ENCODE results near the gene C6orf118. TPM values are rescaled to one million over a fixed set of nuclear protein-coding genes. Genes with fewer than 3 reads are reported as not detected.

C6orf118 gene
- total RNA-seq, 2 experiments from 2014 or later, result not detected

DNA sequence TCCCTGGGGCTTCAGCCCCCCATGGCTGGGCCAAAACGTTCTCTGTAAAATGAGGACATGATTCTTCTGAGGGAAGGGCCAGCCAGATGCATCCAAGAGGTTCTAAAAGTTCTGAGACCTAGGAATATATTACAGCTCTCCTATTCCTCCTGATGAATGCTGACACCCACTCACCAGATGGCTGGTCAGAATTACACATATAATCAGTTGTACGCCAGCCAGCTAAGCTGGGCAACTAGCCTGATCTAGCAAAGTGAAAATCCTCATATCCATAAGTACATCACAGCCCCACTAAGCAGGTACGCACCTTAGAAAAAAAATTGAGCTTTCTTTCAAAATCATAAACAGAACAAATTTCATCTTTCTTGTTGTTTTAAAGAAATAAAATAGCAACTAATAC is 34.8 kb downstream of the C6orf118 start:
- H3K4me3 Mint-ChIP-seq, result no peak overlapping the region
- H3K27ac Mint-ChIP-seq, result no peak overlapping the region
- no peaks in the 10 kb centered on the region for H3K27me3 Mint-ChIP-seq
- no peak for DNase-seq
- POLR2A ChIA-PET, result no interaction called here
- no peaks in the 10 kb centered on the region for H3K9me3 Mint-ChIP-seq
- H3K4me1 Mint-ChIP-seq, result no peaks in the 10 kb centered on the region
- ATAC-seq (ENCODE audit: low read depth), result no peak
- no peaks in the 10 kb centered on the region for H3K36me3 Mint-ChIP-seq

DNA sequence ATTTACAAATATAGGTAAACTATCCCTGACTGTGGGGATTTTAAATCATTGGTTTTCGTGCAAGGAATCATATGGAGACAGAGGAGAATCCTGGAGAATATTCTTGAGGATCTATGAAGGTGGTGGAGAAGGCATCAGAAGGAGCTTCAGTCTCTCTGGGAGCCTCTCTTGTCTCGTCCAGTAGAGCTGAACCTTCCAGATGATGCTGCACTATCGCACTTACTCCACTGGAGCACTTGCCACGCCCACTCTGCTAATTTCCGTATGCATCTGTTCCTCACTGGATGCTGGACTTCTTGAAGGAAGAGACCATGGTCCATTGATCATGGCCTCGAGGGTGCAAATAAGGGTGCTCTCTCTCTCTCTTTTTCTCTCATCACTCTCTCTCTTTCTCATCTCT is 36.8 kb downstream of the C6orf118 start:
- POLR2A ChIA-PET, result no interaction called here
- Mint-ChIP-seq H3K4me3 (no peak overlapping the region), H3K36me3 (no peaks in the 10 kb centered on the region), H3K27me3 (no peaks in the 10 kb centered on the region), H3K27ac (no peak overlapping the region), H3K4me1 (no peaks in the 10 kb centered on the region), H3K9me3 (peaks cover under 1% of the 10 kb centered on the region)
- DNase-seq (no peak), ATAC-seq (ENCODE audit: low read depth) (no peak)

DNA sequence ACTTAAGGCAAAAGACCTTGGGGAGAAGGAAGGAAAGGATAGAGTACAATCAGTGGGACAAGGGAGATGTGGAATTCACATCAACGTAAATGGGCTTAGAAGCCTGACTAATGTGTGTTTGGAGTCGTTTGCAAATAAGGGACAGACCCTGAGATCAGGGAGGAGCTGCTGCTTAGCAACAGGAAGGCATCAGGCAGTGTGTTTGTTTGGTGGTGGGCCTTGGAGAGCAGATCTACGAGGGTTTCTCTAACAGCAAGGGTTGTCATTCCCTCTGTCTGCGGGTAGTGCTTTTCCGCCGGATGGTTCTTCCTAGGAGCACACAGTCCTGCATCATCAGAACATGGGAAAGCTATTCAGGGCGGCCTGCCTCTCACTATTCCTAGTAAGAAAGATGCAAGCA is 40.4 kb downstream of the C6orf118 start:
- POLR2A ChIA-PET, result no interaction called here
- H3K4me1 Mint-ChIP-seq, result no peaks in the 10 kb centered on the region

DNA sequence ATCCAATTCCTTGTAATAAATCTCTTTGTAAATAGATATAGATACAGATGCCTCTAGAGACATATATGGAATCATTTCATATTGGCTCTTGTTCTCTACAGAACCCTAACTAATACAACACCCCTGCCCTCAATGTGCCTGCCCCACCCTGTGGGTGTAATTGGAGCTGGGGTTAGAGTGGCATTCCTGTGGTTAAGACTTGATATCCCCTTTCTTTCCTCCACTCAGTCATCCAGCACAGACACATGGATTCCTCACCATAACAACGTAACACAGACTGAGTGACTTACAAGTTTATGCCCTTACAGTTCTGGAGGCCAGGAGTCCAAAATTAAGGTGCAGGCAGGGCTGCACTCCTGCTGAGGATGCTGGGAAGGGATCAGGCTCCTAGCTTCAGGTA is 42.8 kb downstream of the C6orf118 start:
- POLR2A ChIA-PET, result no interaction called here
- DNase-seq (no peak), ATAC-seq (ENCODE audit: low read depth) (no peak)
- Mint-ChIP-seq H3K4me1 (no peaks in the 10 kb centered on the region), H3K4me3 (no peak overlapping the region), H3K27me3 (no peaks in the 10 kb centered on the region), H3K9me3 (peaks cover 10% of the 10 kb centered on the region), H3K36me3 (no peaks in the 10 kb centered on the region), H3K27ac (no peak overlapping the region)

More for the DNA sequence above, 40.4 kb downstream of the C6orf118 start:
- ATAC-seq (ENCODE audit: low read depth) (no peak), DNase-seq (no peak)
- Mint-ChIP-seq H3K27me3 (no peaks in the 10 kb centered on the region), H3K27ac (no peak overlapping the region), H3K9me3 (peaks cover 6% of the 10 kb centered on the region), H3K36me3 (no peaks in the 10 kb centered on the region), H3K4me3 (no peak overlapping the region)

DNA sequence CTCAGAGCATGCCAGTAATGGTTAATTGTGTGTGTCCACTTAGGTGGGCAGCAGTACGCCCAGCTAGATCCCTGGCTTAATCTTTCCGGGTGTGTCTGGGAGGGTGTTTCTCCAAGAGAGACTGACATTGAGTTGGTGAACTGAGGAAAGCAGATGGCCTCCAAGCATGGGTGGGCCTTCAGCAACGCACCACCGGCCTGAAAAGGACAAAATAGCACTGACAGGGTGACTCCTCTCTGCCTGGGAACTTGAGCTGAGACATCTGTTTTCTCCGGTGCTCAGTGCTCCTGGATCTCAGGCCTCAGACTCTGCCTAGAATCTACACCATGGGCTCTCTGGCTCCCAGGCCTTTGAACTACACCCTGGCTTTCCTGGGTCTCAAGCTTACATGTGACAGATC is 43.2 kb downstream of the C6orf118 start:
- Mint-ChIP-seq H3K36me3 (no peaks in the 10 kb centered on the region), H3K4me1 (no peaks in the 10 kb centered on the region), H3K27me3 (no peaks in the 10 kb centered on the region), H3K4me3 (no peak overlapping the region), H3K27ac (no peak overlapping the region), H3K9me3 (peaks cover 10% of the 10 kb centered on the region)
- POLR2A ChIA-PET, result no interaction called here
- ATAC-seq (ENCODE audit: low read depth), result no peak
- no peak for DNase-seq

DNA sequence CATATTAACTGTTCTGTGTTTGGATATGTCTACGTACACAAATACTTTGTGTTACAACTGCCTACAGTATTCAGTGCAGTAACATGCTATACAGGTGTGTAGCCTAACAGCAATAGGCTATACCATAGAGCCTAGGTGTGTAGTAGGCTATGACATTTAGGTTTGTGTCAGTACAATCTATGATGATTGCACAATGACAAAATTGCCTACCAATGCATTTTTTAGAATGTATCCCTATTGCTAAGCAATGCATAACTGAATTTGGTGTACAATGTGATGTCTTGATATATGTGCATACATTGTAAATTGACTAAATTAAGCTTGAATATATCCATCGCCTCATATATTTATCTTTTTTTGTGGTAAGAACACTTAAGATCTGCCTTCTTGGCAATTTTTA is 48.9 kb downstream of the C6orf118 start:
- POLR2A ChIA-PET, result no interaction called here
- peaks cover 12% of the 10 kb centered on the region for H3K9me3 Mint-ChIP-seq
- no peak for DNase-seq
- no peak overlapping the region for H3K27ac Mint-ChIP-seq
- no peak overlapping the region for H3K4me3 Mint-ChIP-seq
- H3K27me3 Mint-ChIP-seq, result no peaks in the 10 kb centered on the region
- no peaks in the 10 kb centered on the region for H3K4me1 Mint-ChIP-seq
- H3K36me3 Mint-ChIP-seq, result no peaks in the 10 kb centered on the region
- ATAC-seq (ENCODE audit: low read depth), result no peak

DNA sequence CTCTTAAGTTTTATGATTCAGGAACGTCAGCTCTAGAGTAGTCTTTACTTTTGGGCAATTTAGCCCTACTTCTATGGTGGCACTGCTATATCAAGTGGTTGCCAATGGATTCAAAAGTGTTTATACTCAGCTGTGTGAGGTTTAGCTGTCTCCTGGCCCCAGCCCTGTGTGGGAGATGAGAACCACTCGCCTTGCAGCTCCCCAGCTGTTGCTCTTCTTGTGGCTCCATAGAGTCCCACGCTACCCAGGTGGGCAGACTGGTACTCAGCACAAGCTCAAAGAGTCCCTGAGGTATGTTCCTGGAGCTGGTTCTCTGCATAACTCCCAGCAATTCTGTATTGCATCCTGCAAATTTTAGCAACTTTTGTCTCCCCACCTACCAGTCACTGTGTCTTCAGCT is 59.6 kb downstream of the C6orf118 start:
- Mint-ChIP-seq H3K27me3 (no peaks in the 10 kb centered on the region), H3K36me3 (no peaks in the 10 kb centered on the region), H3K9me3 (peaks cover 4% of the 10 kb centered on the region), H3K4me3 (no peak overlapping the region), H3K4me1 (no peaks in the 10 kb centered on the region), H3K27ac (no peak overlapping the region)
- no peak for DNase-seq
- POLR2A ChIA-PET, result no interaction called here
- no peak for ATAC-seq (ENCODE audit: low read depth)

DNA sequence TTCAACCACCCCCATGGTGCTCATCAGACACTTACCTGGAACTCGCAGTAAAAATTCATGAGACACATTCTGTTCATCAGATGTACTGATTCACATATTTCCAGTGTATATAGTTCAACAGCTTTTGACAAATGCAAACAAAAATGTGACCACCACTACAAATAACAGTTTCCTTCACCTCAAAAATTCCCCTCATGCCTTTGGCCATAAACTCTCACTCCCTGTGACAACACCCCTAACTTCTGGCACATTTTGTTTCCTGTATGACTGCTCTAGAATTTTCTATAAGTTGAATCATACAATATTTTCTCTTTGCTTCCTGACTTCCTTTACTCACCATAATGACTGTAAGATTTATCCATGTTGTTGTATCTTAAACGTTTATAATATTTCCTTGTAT is 63.7 kb downstream of the C6orf118 start:
- POLR2A ChIA-PET, result no interaction called here

DNA sequence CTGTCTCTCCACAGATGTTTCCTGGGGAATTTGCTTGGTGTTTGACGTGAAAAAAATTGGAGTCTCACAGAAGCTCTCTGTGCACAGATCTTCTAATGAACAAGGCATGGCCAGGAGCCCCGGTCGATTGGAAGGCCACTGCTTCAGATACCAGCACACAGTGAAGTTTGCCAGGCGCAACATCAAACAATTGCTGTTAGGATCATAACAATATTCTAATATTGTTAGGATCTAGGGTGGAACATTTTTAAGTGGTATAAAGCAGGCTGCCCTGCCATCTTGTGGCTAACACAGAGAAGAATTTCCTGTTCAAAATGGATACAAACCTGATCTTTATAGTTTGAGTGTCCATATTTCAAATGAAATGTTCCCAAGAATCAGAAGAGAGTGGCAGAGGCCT is 64.1 kb downstream of the C6orf118 start:
- H3K4me1 Mint-ChIP-seq, result no peaks in the 10 kb centered on the region
- peaks cover 4% of the 10 kb centered on the region for H3K9me3 Mint-ChIP-seq
- no peak overlapping the region for H3K27ac Mint-ChIP-seq
- POLR2A ChIA-PET, result no interaction called here
- no peaks in the 10 kb centered on the region for H3K36me3 Mint-ChIP-seq
- DNase-seq (no peak), ATAC-seq (ENCODE audit: low read depth) (no peak)
- H3K27me3 Mint-ChIP-seq, result no peaks in the 10 kb centered on the region
- H3K4me3 Mint-ChIP-seq, result no peak overlapping the region

More for the DNA sequence above, 63.7 kb downstream of the C6orf118 start:
- DNase-seq (no peak), ATAC-seq (ENCODE audit: low read depth) (no peak)
- no peaks in the 10 kb centered on the region for H3K36me3 Mint-ChIP-seq
- no peak overlapping the region for H3K4me3 Mint-ChIP-seq
- H3K4me1 Mint-ChIP-seq, result no peaks in the 10 kb centered on the region
- H3K27me3 Mint-ChIP-seq, result no peaks in the 10 kb centered on the region
- peaks cover 4% of the 10 kb centered on the region for H3K9me3 Mint-ChIP-seq
- no peak overlapping the region for H3K27ac Mint-ChIP-seq

DNA sequence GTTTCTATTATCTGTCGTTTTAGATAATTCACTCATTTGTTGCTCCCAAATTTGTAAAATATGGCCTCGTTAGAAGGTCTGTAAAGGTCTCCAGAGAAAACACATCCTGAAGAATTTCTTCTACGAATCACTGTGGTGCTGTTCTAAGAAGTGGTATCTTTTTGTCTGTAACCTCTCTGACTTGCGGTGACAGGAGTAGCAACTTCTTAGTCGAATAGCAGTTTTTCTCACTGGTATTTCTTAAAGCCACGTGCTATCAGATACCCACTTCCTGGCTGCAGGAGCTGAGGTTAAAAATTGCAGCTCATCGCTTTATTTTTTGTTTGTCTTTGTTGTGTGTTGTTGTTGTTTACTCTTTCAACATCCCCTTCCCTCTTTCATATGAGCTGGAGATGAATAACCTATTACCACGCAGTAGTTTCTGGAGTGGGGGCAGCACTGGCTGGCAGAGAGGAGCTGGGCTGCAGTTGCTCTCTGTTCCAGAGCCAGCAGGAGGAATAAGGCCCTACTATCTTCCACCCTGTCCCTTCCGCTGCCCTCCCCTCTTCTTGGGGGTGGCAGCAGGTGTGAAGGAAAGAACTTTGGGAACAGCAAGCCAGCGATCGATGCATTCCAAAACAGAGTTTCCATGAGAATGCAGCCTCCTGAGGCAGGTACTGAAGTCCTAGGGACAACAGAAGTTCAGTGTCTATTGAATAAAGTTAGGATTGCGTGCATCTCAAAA is 64.7 kb downstream of the C6orf118 start:
- H3K27ac Mint-ChIP-seq, result no peak overlapping the region
- H3K4me3 Mint-ChIP-seq, result no peak overlapping the region
- POLR2A ChIA-PET, result no interaction called here
- no peak for ATAC-seq (ENCODE audit: low read depth)
- no peaks in the 10 kb centered on the region for H3K4me1 Mint-ChIP-seq
- H3K27me3 Mint-ChIP-seq, result no peaks in the 10 kb centered on the region
- peaks cover 4% of the 10 kb centered on the region for H3K9me3 Mint-ChIP-seq
- H3K36me3 Mint-ChIP-seq, result no peaks in the 10 kb centered on the region
- DNase-seq, result no peak

DNA sequence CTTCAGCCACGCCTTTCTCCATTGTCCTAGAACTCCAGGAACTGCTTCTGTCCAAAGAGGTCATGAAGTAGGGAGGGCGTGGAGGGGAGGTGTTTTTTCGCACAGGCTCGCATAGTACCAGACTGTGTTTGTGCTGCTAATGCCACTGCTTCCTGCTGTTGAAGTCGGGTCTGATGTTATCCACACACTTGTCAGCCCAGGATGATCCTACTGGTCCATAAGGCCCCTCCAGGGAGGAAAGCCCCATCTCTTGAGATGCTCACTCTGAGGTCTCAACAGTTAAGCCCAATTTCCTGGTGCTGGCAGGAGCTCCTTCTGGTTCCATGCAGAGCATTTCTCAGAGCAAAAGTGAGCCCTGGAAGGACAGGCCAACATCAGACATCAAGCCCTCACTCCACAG is 65.6 kb downstream of the C6orf118 start:
- no peaks in the 10 kb centered on the region for H3K36me3 Mint-ChIP-seq
- DNase-seq (no peak), ATAC-seq (ENCODE audit: low read depth) (no peak)
- no peaks in the 10 kb centered on the region for H3K27me3 Mint-ChIP-seq
- H3K9me3 Mint-ChIP-seq, result peaks cover 3% of the 10 kb centered on the region
- no peaks in the 10 kb centered on the region for H3K4me1 Mint-ChIP-seq
- H3K4me3 Mint-ChIP-seq, result no peak overlapping the region
- POLR2A ChIA-PET, result no interaction called here
- no peak overlapping the region for H3K27ac Mint-ChIP-seq

DNA sequence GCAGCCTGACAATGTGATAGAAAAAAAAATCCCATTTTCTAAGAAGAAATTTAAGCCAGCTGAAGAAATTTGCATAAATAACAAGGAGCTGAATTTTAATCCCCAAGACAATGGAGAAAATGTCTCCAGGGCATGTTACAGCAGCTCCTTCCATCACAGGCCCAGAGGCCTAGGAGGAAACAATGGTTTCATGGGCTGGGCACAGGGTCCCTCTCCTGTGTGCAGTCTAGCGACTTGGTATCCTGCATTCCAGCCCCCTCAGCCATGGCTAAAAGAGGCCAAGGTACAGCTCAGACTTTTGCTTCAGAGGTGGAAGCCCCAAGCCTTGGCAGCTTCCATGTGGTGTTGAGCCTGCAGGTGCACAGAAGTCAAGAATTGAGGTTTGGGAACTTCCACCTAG is 73.1 kb downstream of the C6orf118 start:
- H3K27ac Mint-ChIP-seq, result no peak overlapping the region
- peaks cover 13% of the 10 kb centered on the region for H3K9me3 Mint-ChIP-seq
- ATAC-seq (ENCODE audit: low read depth) (no peak), DNase-seq (no peak)
- H3K4me1 Mint-ChIP-seq, result no peaks in the 10 kb centered on the region
- H3K36me3 Mint-ChIP-seq, result no peaks in the 10 kb centered on the region
- H3K27me3 Mint-ChIP-seq, result no peaks in the 10 kb centered on the region
- no peak overlapping the region for H3K4me3 Mint-ChIP-seq
- POLR2A ChIA-PET, result no interaction called here

DNA sequence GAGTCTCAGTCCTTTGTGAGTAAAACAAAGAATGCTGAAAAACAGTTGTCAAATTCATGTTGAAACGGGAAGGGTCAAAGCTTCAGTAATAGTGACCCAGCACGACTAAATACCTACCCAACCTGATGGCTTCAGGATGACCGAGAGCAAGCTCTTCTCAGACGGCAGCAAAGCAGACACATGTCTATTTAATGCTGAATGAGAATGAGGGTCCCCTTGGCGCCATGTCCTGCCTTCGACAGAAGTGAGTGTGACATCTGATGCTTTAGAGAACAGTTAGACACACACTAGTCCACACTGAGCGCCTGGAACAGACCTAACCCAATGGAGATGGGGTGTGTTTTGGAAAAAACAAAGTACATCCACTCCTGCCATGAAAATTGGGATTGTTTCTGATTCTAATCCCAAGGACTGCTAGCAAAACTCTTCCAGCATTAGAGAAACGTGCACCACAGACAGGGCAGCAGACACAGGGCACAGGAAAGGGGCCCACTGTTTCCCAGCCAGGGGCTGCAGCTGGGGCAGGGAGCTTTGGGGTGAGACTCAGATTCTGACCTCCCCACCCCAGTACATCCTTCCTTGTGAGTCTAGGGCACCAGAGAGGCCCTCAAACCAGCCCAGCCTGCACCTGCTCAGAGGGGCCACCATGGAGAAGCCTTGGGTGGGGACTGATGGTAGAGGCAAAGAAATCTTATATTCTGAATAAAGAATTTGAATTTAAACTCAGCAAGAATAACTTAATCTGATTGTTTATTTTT is 76.5 kb downstream of the C6orf118 start:
- POLR2A ChIA-PET, result no interaction called here
- H3K36me3 Mint-ChIP-seq, result no peaks in the 10 kb centered on the region
- no peak overlapping the region for H3K4me3 Mint-ChIP-seq
- DNase-seq, result no peak
- peaks cover 13% of the 10 kb centered on the region for H3K9me3 Mint-ChIP-seq
- ATAC-seq (ENCODE audit: low read depth), result no peak
- H3K4me1 Mint-ChIP-seq, result no peaks in the 10 kb centered on the region
- H3K27ac Mint-ChIP-seq, result no peak overlapping the region
- no peaks in the 10 kb centered on the region for H3K27me3 Mint-ChIP-seq
